IMR-90 (cell line): ENCODE measurements around the gene ACTR3C. TPM values are rescaled to one million over a fixed set of nuclear protein-coding genes. Genes with fewer than 3 reads are reported as not detected.

ENCODE experiments used
- ATAC-seq: fragments of 200-7000 bp; cut with Tn5 transposase; 2 replicates; pipeline ENCODE4 v1.9.1; 2020; ENCODE audit warnings: low read depth, mild to moderate bottlenecking, moderate library complexity
- BruUV-seq: library from RNA; stranded (reverse); fragments of 400-500 nt; replicated peaks from 2 replicates; lab custom pipeline; 2021; lab: Mats Ljungman, UMichigan
- CTCF ChIA-PET: fragments of 300-600 bp; formaldehyde crosslinking; extraction: SDS; loops from one replicate; lab custom pipeline; 2021; ENCODE audit warnings: antibody characterized with exemption; lab: Yijun Ruan, JAX
- POLR2A ChIA-PET: fragments of 300-600 bp; sonication (Branson Sonifier 250); formaldehyde crosslinking; loops from one replicate; lab custom pipeline; 2022; ENCODE audit warnings: antibody characterized with exemption; ENCODE audit not compliant: unreplicated experiment; lab: Charles Lee
- DNase-seq: peaks from one replicate; pipeline ENCODE4 v3.0.0; 2013
- H2AFZ ChIP-seq: replicated peaks from 2 replicates; pipeline ENCODE3; 2013; ENCODE audit warnings: low read length, mild to moderate bottlenecking; ENCODE audit not compliant: poor library complexity
- H2AK5ac ChIP-seq: 2 replicates; pipeline ENCODE4 v1.6.1; 2013; ENCODE audit warnings: low read depth, low read length, inconsistent platforms
- H2AK9ac ChIP-seq: replicated peaks from 2 replicates; pipeline ENCODE3; 2013; ENCODE audit warnings: mild to moderate bottlenecking, low read depth, low read length, moderate library complexity; ENCODE audit not compliant: poor library complexity
- H2BK120ac ChIP-seq: 2 replicates; pipeline ENCODE4 v1.6.1; 2013; ENCODE audit warnings: low read depth, low read length, inconsistent platforms
- H2BK15ac ChIP-seq: 3 replicates; pipeline ENCODE4 v1.6.1; 2013; ENCODE audit warnings: low read depth, low read length, inconsistent platforms
- H2BK20ac ChIP-seq: 2 replicates; pipeline ENCODE4 v1.6.1; 2013; ENCODE audit warnings: low read depth, mild to moderate bottlenecking, inconsistent platforms, low read length, moderate library complexity
- H2BK5ac ChIP-seq: 2 replicates; pipeline ENCODE4 v1.6.1; 2013; ENCODE audit warnings: mild to moderate bottlenecking, low read depth, low read length, inconsistent platforms; ENCODE audit not compliant: poor library complexity, severe bottlenecking
- H3K14ac ChIP-seq: replicated peaks from 2 replicates; pipeline ENCODE4 v1.6.1; 2013; ENCODE audit warnings: low read depth, low read length, inconsistent platforms
- H3K18ac ChIP-seq: 2 replicates; pipeline ENCODE4 v1.6.1; 2013; ENCODE audit warnings: low read depth, low read length, control low read depth
- H3K23ac ChIP-seq: 2 replicates; pipeline ENCODE4 v1.6.1; 2013; ENCODE audit warnings: low read depth, low read length, inconsistent platforms
- H3K27ac ChIP-seq: 2 replicates; pipeline ENCODE4 v1.5.1; 2013; ENCODE audit warnings: mild to moderate bottlenecking, control low read depth, low read length; ENCODE audit not compliant: insufficient read depth
- H3K27me3 ChIP-seq: 2 replicates; pipeline ENCODE4 v1.6.1; 2013; ENCODE audit warnings: low read length; ENCODE audit not compliant: control insufficient read depth, insufficient read depth
- H3K36me3 ChIP-seq: 2 replicates; pipeline ENCODE4 v1.6.1; 2013; ENCODE audit warnings: low read length, mixed read lengths; ENCODE audit not compliant: control insufficient read depth, insufficient read depth
- H3K4ac ChIP-seq: 2 replicates; pipeline ENCODE4 v1.6.1; 2013; ENCODE audit warnings: low read depth, low read length, inconsistent platforms
- H3K4me1 ChIP-seq: 2 replicates; pipeline ENCODE4 v1.6.1; 2013; ENCODE audit warnings: low read length, mixed read lengths; ENCODE audit not compliant: control insufficient read depth, insufficient read depth
- H3K4me2 ChIP-seq: 2 replicates; pipeline ENCODE4 v1.6.1; 2013; ENCODE audit warnings: low read depth, mild to moderate bottlenecking, control low read depth, low read length, moderate library complexity
- H3K4me3 ChIP-seq: 2 replicates; pipeline ENCODE4 v1.5.1; 2013; ENCODE audit warnings: low read depth, mild to moderate bottlenecking, control low read depth, low read length, moderate library complexity; ENCODE audit not compliant: insufficient read depth
- H3K56ac ChIP-seq: 2 replicates; pipeline ENCODE4 v1.6.1; 2013; ENCODE audit warnings: low read length, inconsistent platforms; ENCODE audit not compliant: insufficient read depth; ENCODE audit errors: extremely low read depth
- H3K79me1 ChIP-seq, 2 experiments: 2 replicates each; pipeline ENCODE4 v1.6.1; 2013; ENCODE audit warnings: low read length in 2 of 2, inconsistent platforms in 1 of 2, low read depth in 1 of 2
- H3K9ac ChIP-seq: 2 replicates; pipeline ENCODE4 v1.6.1; 2013; ENCODE audit warnings: low read depth, low read length, control low read depth
- H3K9me1 ChIP-seq: 2 replicates; pipeline ENCODE4 v1.6.1; 2013; ENCODE audit warnings: low read length, inconsistent platforms; ENCODE audit not compliant: insufficient read depth
- H3K9me3 ChIP-seq: 2 replicates; pipeline ENCODE4 v1.6.1; 2013; ENCODE audit warnings: low read length; ENCODE audit not compliant: control insufficient read depth, insufficient read depth
- H4K20me1 ChIP-seq: 2 replicates; pipeline ENCODE4 v1.6.1; 2013; ENCODE audit warnings: low read length, inconsistent platforms; ENCODE audit not compliant: insufficient read depth
- H4K5ac ChIP-seq: 2 replicates; pipeline ENCODE4 v1.6.1; 2013; ENCODE audit warnings: mild to moderate bottlenecking, low read depth, low read length, control low read depth
- H4K8ac ChIP-seq, 2 experiments: 2 replicates each; pipeline ENCODE4 v1.6.1; 2013; ENCODE audit warnings: low read depth in 2 of 2, low read length in 2 of 2, control low read depth in 1 of 2, inconsistent platforms in 1 of 2
- H4K91ac ChIP-seq: 2 replicates; pipeline ENCODE4 v1.6.1; 2013; ENCODE audit warnings: low read depth, low read length, inconsistent platforms; ENCODE audit not compliant: insufficient read depth
- WGBS, 2 experiments: methylation state at CpG; one replicate each; pipeline versions ENCODE4 v1.1.5 to v1.1.7; 2013; ENCODE audit warnings: missing lambda C conversion rate in 2 of 2; ENCODE audit not compliant: insufficient read length in 1 of 2; ENCODE audit errors: extremely low coverage in 2 of 2; 5-methylcytosine and 5-hydroxymethylcytosine counted together
- dilution Hi-C: fragments of 300-500 bp; cut with HindIII; formaldehyde crosslinking; loops from one replicate; pipeline ENCODE4 v1.14.3; 2018; ENCODE audit warnings: low sequenced_read_pairs; ENCODE audit not compliant: unreplicated experiment
- in situ Hi-C: fragments of 300-500 bp; cut with MboI; formaldehyde crosslinking; loops from 3 replicates; pipeline ENCODE4 v1.14.3; 2019; ENCODE audit warnings: low sequenced_read_pairs, inconsistent platforms, mixed read lengths
- intact Hi-C: fragments of 100-400 bp; cut with micrococcal nuclease; formaldehyde crosslinking; loops from 2 replicates; pipeline ENCODE4 v1.10.0; 2022
- polyA plus RNA-seq, 3 experiments: library from polyadenylated mRNA; depleted of rRNA; stranded (reverse); fragments of >200 nt; gene quantifications; 2 replicates each; pipeline ENCODE4 v1.2.3, GENCODE V29; 2012; ENCODE audit warnings: low replicate concordance in 1 of 3
- total RNA-seq: library from RNA; depleted of rRNA; stranded (reverse); fragments of >200 nt; gene quantifications from 2 replicates; pipeline ENCODE4 v1.2.3, GENCODE V29; 2012
- TF ChIP-seq, protein P1 (sequence below): fragments of 150-350 bp; IDR thresholded peaks from 2 replicates; pipeline ENCODE4 v1.6.1; 2017; ENCODE audit warnings: mild to moderate bottlenecking, antibody characterized with exemption, low read length, low read depth
- TF ChIP-seq, protein P2 (sequence below): conservative IDR thresholded peaks from 2 replicates; pipeline ENCODE4 v1.5.1; 2012; ENCODE audit warnings: mild to moderate bottlenecking, low read depth, low read length, improper control_type of control experiment

The ACTR3C gene
- total and polyA plus RNA-seq, 2 of the 4 experiments (the other 2 are of a cell fraction): not detected

DNA sequence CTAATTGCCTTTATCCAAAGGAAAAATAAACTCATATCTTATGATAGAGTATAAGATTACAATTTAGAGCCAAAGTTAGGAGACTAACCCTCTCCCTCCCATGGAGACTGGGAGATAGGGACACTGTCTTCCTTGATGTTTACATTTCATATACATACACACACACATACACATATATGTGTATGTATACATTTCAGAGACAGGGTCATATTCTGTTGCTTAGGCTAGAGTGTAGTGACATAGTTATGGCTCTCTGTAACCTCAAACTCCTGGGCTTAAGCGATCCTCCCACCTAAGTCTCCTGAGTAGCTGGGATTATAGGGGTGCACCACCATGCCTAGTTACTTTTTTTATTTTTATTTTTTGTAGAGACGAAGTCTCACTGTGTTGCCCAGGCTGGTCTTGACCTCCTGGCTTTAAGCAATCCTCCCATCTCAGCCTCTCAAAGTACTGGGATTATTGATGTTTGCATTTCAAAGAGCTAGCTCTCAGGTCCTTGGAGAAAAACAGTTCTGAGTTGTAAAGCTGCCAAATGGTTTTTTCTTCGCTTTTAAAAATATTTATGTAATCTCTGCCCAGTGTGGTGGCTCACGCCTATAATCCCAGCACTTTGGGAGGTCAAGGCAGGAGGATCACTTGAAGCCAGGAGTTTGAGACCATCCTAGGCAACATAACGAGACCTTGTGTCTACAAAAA lies 37.2 kb upstream of the ACTR3C start:
- Histone ChIP-seq H3K27ac (no peak overlapping the region), H2AK5ac (no peak overlapping the region), H3K56ac (no peak overlapping the region), H2BK15ac (no peak overlapping the region), H3K18ac (no peak overlapping the region), H3K9ac (no peak overlapping the region), H3K4me3 (no peak overlapping the region), H3K14ac (no peak overlapping the region), H2BK5ac (no peak overlapping the region), H4K91ac (no peak overlapping the region), H3K36me3 (no peaks in the 10 kb centered on the region), H4K8ac (no peak overlapping the region), H3K23ac (no peak overlapping the region), H3K4ac (no peak overlapping the region), H2BK20ac (no peak overlapping the region), H3K79me1 (no peaks in the 10 kb centered on the region), H2AFZ (no peak overlapping the region), H4K20me1 (no peaks in the 10 kb centered on the region), H3K9me3 (no peaks in the 10 kb centered on the region), H3K9me1 (no peaks in the 10 kb centered on the region; the same call in 1 of the 2 replicates), H2AK9ac (no peak overlapping the region), H3K4me1 (no peaks in the 10 kb centered on the region; the same call in 1 of the 2 replicates), H2BK120ac (no peak overlapping the region), H3K4me2 (no peak overlapping the region), H4K5ac (no peak overlapping the region), H3K27me3 (peaks cover 2% of the 10 kb centered on the region; the same call in 1 of the 2 replicates)
- intact Hi-C loops (no loop called here), in situ Hi-C loops (no loop called here), dilution Hi-C loops (no loop called here)
- ChIA-PET CTCF (no interaction called here), POLR2A (no interaction called here)
- no TSS peak for BruUV-seq
- DNase-seq: no peak
- WGBS, 2 experiments: no CpG with 5 or more reads among the region's 5 CpGs
- ATAC-seq: no peak
- TF ChIP-seq, protein P1, sequence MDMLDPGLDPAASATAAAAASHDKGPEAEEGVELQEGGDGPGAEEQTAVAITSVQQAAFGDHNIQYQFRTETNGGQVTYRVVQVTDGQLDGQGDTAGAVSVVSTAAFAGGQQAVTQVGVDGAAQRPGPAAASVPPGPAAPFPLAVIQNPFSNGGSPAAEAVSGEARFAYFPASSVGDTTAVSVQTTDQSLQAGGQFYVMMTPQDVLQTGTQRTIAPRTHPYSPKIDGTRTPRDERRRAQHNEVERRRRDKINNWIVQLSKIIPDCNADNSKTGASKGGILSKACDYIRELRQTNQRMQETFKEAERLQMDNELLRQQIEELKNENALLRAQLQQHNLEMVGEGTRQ: no peak
- TF ChIP-seq, protein P2, sequence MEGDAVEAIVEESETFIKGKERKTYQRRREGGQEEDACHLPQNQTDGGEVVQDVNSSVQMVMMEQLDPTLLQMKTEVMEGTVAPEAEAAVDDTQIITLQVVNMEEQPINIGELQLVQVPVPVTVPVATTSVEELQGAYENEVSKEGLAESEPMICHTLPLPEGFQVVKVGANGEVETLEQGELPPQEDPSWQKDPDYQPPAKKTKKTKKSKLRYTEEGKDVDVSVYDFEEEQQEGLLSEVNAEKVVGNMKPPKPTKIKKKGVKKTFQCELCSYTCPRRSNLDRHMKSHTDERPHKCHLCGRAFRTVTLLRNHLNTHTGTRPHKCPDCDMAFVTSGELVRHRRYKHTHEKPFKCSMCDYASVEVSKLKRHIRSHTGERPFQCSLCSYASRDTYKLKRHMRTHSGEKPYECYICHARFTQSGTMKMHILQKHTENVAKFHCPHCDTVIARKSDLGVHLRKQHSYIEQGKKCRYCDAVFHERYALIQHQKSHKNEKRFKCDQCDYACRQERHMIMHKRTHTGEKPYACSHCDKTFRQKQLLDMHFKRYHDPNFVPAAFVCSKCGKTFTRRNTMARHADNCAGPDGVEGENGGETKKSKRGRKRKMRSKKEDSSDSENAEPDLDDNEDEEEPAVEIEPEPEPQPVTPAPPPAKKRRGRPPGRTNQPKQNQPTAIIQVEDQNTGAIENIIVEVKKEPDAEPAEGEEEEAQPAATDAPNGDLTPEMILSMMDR: no peak
